ENCODE data around the gene DLG2.

DNA sequence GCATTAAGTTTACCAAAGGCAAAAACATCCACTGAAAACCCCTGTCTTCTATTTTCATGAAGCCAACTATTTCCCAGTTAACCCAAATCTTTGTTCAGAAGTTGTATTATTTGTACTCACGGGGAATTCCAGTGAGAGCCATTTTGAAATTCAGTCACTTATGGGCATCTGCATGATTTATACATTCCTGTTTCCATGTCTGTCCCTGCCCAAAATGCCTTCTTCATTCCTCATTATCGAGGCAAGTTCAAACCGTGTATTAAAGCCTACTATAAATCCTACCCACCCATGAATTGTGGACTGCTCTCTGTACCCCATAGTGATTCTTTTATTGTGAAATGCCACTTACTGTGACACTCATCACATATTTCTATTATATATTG, 772.7 kb downstream of the DLG2 start:
- TF ChIP-seq MAX (IDR thresholded peaks at IDR 0.05; ENCODE audit: insufficient read depth, insufficient read length), result no peak
- no peak for TF ChIP-seq CTCF (IDR thresholded peaks at IDR 0.05; ENCODE audit: extremely low read depth in 1 of 2, insufficient read depth in 1 of 2, low read depth in 1 of 2, low read length in 2 of 2)
- no peak for TF ChIP-seq POLR2AphosphoS5 (IDR thresholded peaks at IDR 0.05; ENCODE audit: insufficient read depth, low read depth, low read length)
